GM12878 (cell line): ENCODE results near the gene ZNF726. TPM values are rescaled to one million over a fixed set of nuclear protein-coding genes. Genes with fewer than 3 reads are reported as not detected.

Experiments used
- ATAC-seq: fragments of 200-7000 bp; cut with Tn5 transposase; 3 replicates; pipeline ENCODE4 v1.9.1; 2020; ENCODE audit warnings: mild to moderate bottlenecking, moderate library complexity
- BruUV-seq: library from RNA; stranded (reverse); fragments of 400-500 nt; replicated peaks from 2 replicates; lab custom pipeline; 2021; lab: Mats Ljungman, UMichigan
- CTCF ChIA-PET: fragments of 300-600 bp; sonication (Branson Sonifier 250); formaldehyde crosslinking; extraction: SDS; loops from one replicate; lab custom pipeline; 2021; ENCODE audit warnings: inconsistent platforms; lab: Yijun Ruan, JAX
- POLR2A ChIA-PET: fragments of 350-600 bp; formaldehyde crosslinking; extraction: SDS; loops from one replicate; lab custom pipeline; 2021; ENCODE audit warnings: inconsistent platforms; lab: Charles Lee
- RAD21 ChIA-PET: fragments of 300-600 bp; sonication (Branson Sonifier 250); formaldehyde crosslinking; loops from one replicate; lab custom pipeline; 2023; ENCODE audit warnings: antibody characterized with exemption; ENCODE audit not compliant: unreplicated experiment; lab: Charles Lee
- SMC1A ChIA-PET: fragments of 300-600 bp; sonication (Branson Sonifier 250); formaldehyde crosslinking; loops from one replicate; lab custom pipeline; 2023; ENCODE audit not compliant: unreplicated experiment, uncharacterized antibody; lab: Charles Lee
- DNase-seq: peaks from one replicate; pipeline ENCODE4 v3.0.0-alpha.2; 2011; ENCODE audit warnings: low read depth, low spot score
- FAIRE-seq: peaks from 3 replicates; lab custom pipeline; 2011; peaks lifted over from hg19 to GRCh38; lab: Jason Lieb, UNC
- H2AFZ ChIP-seq: 2 replicates; pipeline ENCODE4 v1.6.0; 2011; ENCODE audit warnings: low read depth, low read length, control low read depth; ENCODE audit not compliant: control insufficient read depth
- H3K27ac ChIP-seq: 2 replicates; pipeline ENCODE4 v1.5.1; 2011; ENCODE audit warnings: control low read depth; ENCODE audit not compliant: control insufficient read depth, insufficient read depth
- H3K27me3 ChIP-seq, 2 experiments: replicated peaks in 1 of 2; 2 replicates each; pipeline versions ENCODE4 v1.6.0 to v1.6.1; 2011; ENCODE audit warnings: low read length in 1 of 2; ENCODE audit not compliant: control insufficient read depth in 2 of 2, insufficient read depth in 2 of 2
- H3K36me3 ChIP-seq, 2 experiments: 2 replicates each; pipeline ENCODE4 v1.5.1; 2011; ENCODE audit warnings: low read length in 1 of 2; ENCODE audit not compliant: control insufficient read depth in 2 of 2, insufficient read depth in 2 of 2
- H3K4me1 ChIP-seq: 2 replicates; pipeline ENCODE4 v1.6.1; 2011; ENCODE audit warnings: mild to moderate bottlenecking, low read length, moderate library complexity, mixed read lengths; ENCODE audit not compliant: control insufficient read depth, insufficient read depth
- H3K4me2 ChIP-seq: 2 replicates; pipeline ENCODE4 v1.6.0; 2011; ENCODE audit warnings: control low read depth; ENCODE audit not compliant: control insufficient read depth, insufficient read depth
- H3K4me3 ChIP-seq: fragments of 200-600 bp; sonication (generic); 2 replicates; pipeline ENCODE4 v1.5.1; 2016
- H3K79me2 ChIP-seq: 2 replicates; pipeline ENCODE4 v1.6.0; 2011; ENCODE audit warnings: low read length; ENCODE audit not compliant: control insufficient read depth, insufficient read depth
- H3K9ac ChIP-seq: 2 replicates; pipeline ENCODE4 v1.8.0; 2011; ENCODE audit warnings: low read length, control low read depth, mixed read lengths; ENCODE audit not compliant: control insufficient read depth, insufficient read depth
- H3K9me3 ChIP-seq: replicated peaks from 3 replicates; pipeline ENCODE4 v1.5.1; 2011; ENCODE audit warnings: mild to moderate bottlenecking, low read length; ENCODE audit not compliant: control insufficient read depth, insufficient read depth
- H4K20me1 ChIP-seq: 2 replicates; pipeline ENCODE4 v1.6.0; 2011; ENCODE audit not compliant: control insufficient read depth, insufficient read depth
- ASH2L ChIP-seq: fragments of 300-600, 200-600 bp; sonication (generic); IDR thresholded peaks from 2 replicates; pipeline ENCODE4 v1.6.1; 2017; ENCODE audit warnings: low read depth, mild to moderate bottlenecking, borderline replicate concordance
- ATF7 ChIP-seq: fragments of 450-650 bp; IDR thresholded peaks from 2 replicates; pipeline ENCODE4 v1.6.1; 2016; ENCODE audit warnings: low read depth, mild to moderate bottlenecking
- BMI1 ChIP-seq: fragments of 450-650 bp; IDR thresholded peaks from 2 replicates; pipeline ENCODE4 v1.6.1; 2016; ENCODE audit warnings: mild to moderate bottlenecking, moderate library complexity, borderline replicate concordance
- CHD1 ChIP-seq: IDR thresholded peaks from 2 replicates; pipeline ENCODE4 v1.6.1; 2012; ENCODE audit warnings: low read depth, low read length, improper control_type of control experiment
- FOXK2 ChIP-seq: fragments of 450-650 bp; IDR thresholded peaks from 2 replicates; pipeline ENCODE4 v1.6.1; 2017; ENCODE audit warnings: mild to moderate bottlenecking, moderate library complexity
- HDAC2 ChIP-seq: fragments of 200-600 bp; sonication (generic); IDR thresholded peaks from 2 replicates; pipeline ENCODE4 v1.6.1; 2017
- IKZF1 ChIP-seq: fragments of 450-650 bp; conservative IDR thresholded peaks from 2 replicates; pipeline ENCODE4 v1.6.1; 2017; ENCODE audit warnings: antibody characterized with exemption, mild to moderate bottlenecking
- MEF2B ChIP-seq: fragments of 450-650 bp; IDR thresholded peaks from 2 replicates; pipeline ENCODE4 v1.6.1; 2018; ENCODE audit warnings: mild to moderate bottlenecking, moderate library complexity; ENCODE audit not compliant: partially characterized antibody, poor library complexity, severe bottlenecking
- MTA3 ChIP-seq: IDR thresholded peaks from 2 replicates; pipeline ENCODE4 v1.6.1; 2012; ENCODE audit warnings: low read length, inconsistent platforms, borderline replicate concordance
- NBN ChIP-seq: fragments of 450-650 bp; IDR thresholded peaks from 2 replicates; pipeline ENCODE4 v1.6.1; 2016
- NFIC ChIP-seq: IDR thresholded peaks from 2 replicates; pipeline ENCODE4 v1.6.1; 2012; ENCODE audit warnings: low read depth, mild to moderate bottlenecking, inconsistent platforms, low read length, moderate library complexity
- NR2C2 ChIP-seq: IDR thresholded peaks from 2 replicates; pipeline ENCODE4 v1.6.1; 2011; ENCODE audit warnings: borderline replicate concordance, low read depth; ENCODE audit not compliant: control insufficient read depth, insufficient read length
- POLR2A ChIP-seq: IDR thresholded peaks from 2 replicates; pipeline ENCODE4 v1.6.1; 2011; ENCODE audit warnings: low read depth, mild to moderate bottlenecking, low read length
- RELB ChIP-seq: fragments of 450-650 bp; IDR thresholded peaks from 2 replicates; pipeline ENCODE4 v1.6.1; 2017; ENCODE audit warnings: low read depth, mild to moderate bottlenecking, moderate library complexity
- SMC3 ChIP-seq: IDR thresholded peaks from 2 replicates; pipeline ENCODE4 v1.6.1; 2011; ENCODE audit warnings: low read length, improper control_type of control experiment, borderline replicate concordance
- SP1 ChIP-seq: IDR thresholded peaks from one replicate; pipeline ENCODE4 v1.6.1; 2011; ENCODE audit warnings: low read depth, low read length
- STAT1 ChIP-seq: fragments of 450-650 bp; conservative IDR thresholded peaks from 2 replicates; pipeline ENCODE4 v1.6.1; 2014; ENCODE audit warnings: antibody characterized with exemption, mild to moderate bottlenecking
- TAF1 ChIP-seq: IDR thresholded peaks from 2 replicates; pipeline ENCODE4 v1.6.1; 2011; ENCODE audit warnings: mild to moderate bottlenecking, low read depth, low read length, borderline replicate concordance
- TBL1XR1 ChIP-seq: IDR thresholded peaks from 2 replicates; pipeline ENCODE4 v1.6.1; 2012; ENCODE audit warnings: low read depth, low read length, improper control_type of control experiment
- TCF12 ChIP-seq: IDR thresholded peaks from 2 replicates; pipeline ENCODE4 v1.6.1; 2011; ENCODE audit warnings: low read depth, mild to moderate bottlenecking, low read length
- YBX1 ChIP-seq: fragments of 450-650 bp; IDR thresholded peaks from 2 replicates; pipeline ENCODE4 v1.6.1; 2016; ENCODE audit warnings: antibody characterized with exemption
- ZBED1 ChIP-seq: IDR thresholded peaks from 2 replicates; pipeline ENCODE4 v1.6.1; 2016; ENCODE audit warnings: borderline replicate concordance
- ZNF207 ChIP-seq: fragments of 450-650 bp; IDR thresholded peaks from 2 replicates; pipeline ENCODE4 v1.6.1; 2014; ENCODE audit warnings: antibody characterized with exemption, mild to moderate bottlenecking, borderline replicate concordance
- WGBS: methylation state at CpG from one replicate; pipeline ENCODE4 v1.1.6; 2016; ENCODE audit warnings: low lambda C conversion rate; ENCODE audit not compliant: insufficient replicate concordance, insufficient coverage; ENCODE audit errors: missing lambda C conversion rate; 5-methylcytosine and 5-hydroxymethylcytosine counted together
- in situ Hi-C: fragments of 300-500 bp; cut with MboI; formaldehyde crosslinking; loops from 9 replicates; pipeline ENCODE4 v1.14.3; 2018; ENCODE audit warnings: mixed read lengths
- intact Hi-C: fragments of 100-400 bp; cut with micrococcal nuclease; formaldehyde crosslinking; loops from one replicate; pipeline ENCODE4 v1.14.2; 2022; ENCODE audit not compliant: unreplicated experiment
- polyA plus RNA-seq, 11 experiments: library from polyadenylated mRNA; depleted of rRNA in 4 of 11; unstranded in 6 of 11; stranded (reverse) in 5 of 11; fragments of >200 nt; fragmentation: Nextera tagmentation in 4 of 11; fragmentation: Illumina TruSeq in 1 of 11; extraction: Ambion mirVana in 4 of 11; extraction: Trizol in 1 of 11; gene quantifications; 1 replicate in 1 of 11; 2 replicates in 10 of 11; pipeline versions ENCODE4 v1.2.1 to v1.2.3, GENCODE V29; 2011 to 2016; ENCODE audit warnings: inconsistent platforms in 2 of 11, missing spikeins in 2 of 11, low read depth in 1 of 11
- total RNA-seq, 4 experiments: library from RNA; depleted of rRNA in 3 of 4; stranded (reverse); fragments of >200 nt in 3 of 4; fragmentation: Illumina TruSeq in 1 of 4; extraction: Trizol in 1 of 4; gene quantifications; 2 replicates each; pipeline versions ENCODE4 v1.2.1 to v1.2.3, GENCODE V29; 2013 to 2021
- TF ChIP-seq, protein P1 (sequence below): IDR thresholded peaks from 2 replicates; pipeline ENCODE4 v1.6.1; 2012; ENCODE audit warnings: low read depth, low read length, improper control_type of control experiment
- TF ChIP-seq, protein P2 (sequence below): IDR thresholded peaks from 2 replicates; pipeline ENCODE4 v1.6.1; 2012; ENCODE audit warnings: low read depth, low read length, improper control_type of control experiment

The ZNF726 gene
- total and polyA plus RNA-seq, 10 of the 15 experiments (the other 5 are each of a cell fraction or from before 2014, with no cell fraction given), result 0.69 to 2.3 (median 1.5) TPM

- TF ChIP-seq, protein P1, sequence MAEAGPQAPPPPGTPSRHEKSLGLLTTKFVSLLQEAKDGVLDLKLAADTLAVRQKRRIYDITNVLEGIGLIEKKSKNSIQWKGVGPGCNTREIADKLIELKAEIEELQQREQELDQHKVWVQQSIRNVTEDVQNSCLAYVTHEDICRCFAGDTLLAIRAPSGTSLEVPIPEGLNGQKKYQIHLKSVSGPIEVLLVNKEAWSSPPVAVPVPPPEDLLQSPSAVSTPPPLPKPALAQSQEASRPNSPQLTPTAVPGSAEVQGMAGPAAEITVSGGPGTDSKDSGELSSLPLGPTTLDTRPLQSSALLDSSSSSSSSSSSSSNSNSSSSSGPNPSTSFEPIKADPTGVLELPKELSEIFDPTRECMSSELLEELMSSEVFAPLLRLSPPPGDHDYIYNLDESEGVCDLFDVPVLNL, result no peak
- TF ChIP-seq IKZF1, result no peak
- TF ChIP-seq CHD1, result no peak
- no peak for TF ChIP-seq FOXK2
- no peak for TF ChIP-seq TAF1
- TF ChIP-seq YBX1, result no peak
- no peak for TF ChIP-seq TCF12
- TF ChIP-seq TBL1XR1, result no peak
Observed at GRCh38 chr19:23872282-23872919, 42.3 kb upstream of the ZNF726 start (continued).

DNA sequence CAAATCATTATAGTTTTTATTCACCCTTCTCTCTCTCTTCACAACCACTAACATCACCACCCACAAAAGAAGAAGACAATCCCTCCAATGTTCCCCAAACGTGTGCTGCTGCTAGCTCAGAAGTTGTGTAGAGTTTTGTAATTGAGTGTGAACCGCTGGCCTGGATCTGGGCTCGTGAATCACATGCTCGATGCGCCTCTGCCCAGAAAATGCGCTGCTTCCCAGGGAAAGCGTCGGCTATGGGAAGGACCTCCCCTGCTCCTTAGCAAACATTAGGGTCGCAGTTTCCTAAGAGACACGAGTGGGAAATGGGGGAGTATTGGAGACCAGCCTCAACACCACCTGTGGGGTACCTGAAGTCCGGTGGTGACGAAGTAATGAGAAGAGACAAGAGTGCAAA, 38.4 kb upstream of the ZNF726 start:
- POLR2A ChIA-PET, result no interaction called here
- Histone ChIP-seq H3K27ac (no peak overlapping the region), H3K27me3 (no peaks in the 10 kb centered on the region), H3K4me2 (no peak overlapping the region), H4K20me1 (no peaks in the 10 kb centered on the region), H3K79me2 (no peaks in the 10 kb centered on the region), H2AFZ (no peak overlapping the region), H3K4me3 (no peak overlapping the region), H3K4me1 (no peaks in the 10 kb centered on the region), H3K9me3 (peaks cover 2% of the 10 kb centered on the region; the same call in 1 of the 3 replicates), H3K36me3 (no peaks in the 10 kb centered on the region), H3K9ac (no peak overlapping the region)
- RAD21 ChIA-PET, result no interaction called here
- no peak for FAIRE-seq
- in situ Hi-C loops, result no loop called here
- CTCF ChIA-PET, result interaction anchor here (0.5 kb wide), 1 partner anchor 344 kb away, joined by 3 read pairs; no protein-coding TSS in a partner anchor
- TF ChIP-seq STAT1 (no peak), POLR2A (no peak), MTA3 (no peak), RELB (no peak), ASH2L (no peak), MEF2B (no peak), NBN (no peak), NR2C2 (no peak), SMC3 (no peak), SP1 (no peak), ZNF207 (no peak), TAF1 (no peak), IKZF1 (no peak), BMI1 (no peak), ATF7 (no peak), NFIC (no peak), ZBED1 (no peak), HDAC2 (no peak)
- TF ChIP-seq, protein P2, sequence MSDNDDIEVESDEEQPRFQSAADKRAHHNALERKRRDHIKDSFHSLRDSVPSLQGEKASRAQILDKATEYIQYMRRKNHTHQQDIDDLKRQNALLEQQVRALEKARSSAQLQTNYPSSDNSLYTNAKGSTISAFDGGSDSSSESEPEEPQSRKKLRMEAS, result no peak
- intact Hi-C loops, result no loop called here
- ATAC-seq, result no peak
- no TSS peak for BruUV-seq
- 53% methylated on average over 12 of the region's 12 CpGs for WGBS
- no peak for DNase-seq
- SMC1A ChIA-PET, result no interaction called here
